Cerebellar nuclear complex (tissue), 1 donor: Measurements from ENCODE around the gene ZNF594.
"Not testable (repeated sequence)": the region's sequence is repeated elsewhere in the genome, so short reads cannot be mapped to it uniquely, and the experiment has no call there.

ENCODE experiments used
- DNase-seq, 2 experiments: peaks; one replicate each; lab custom pipeline; 2025; lab: John Stamatoyannopoulos, UW

ZNF594 gene

DNA sequence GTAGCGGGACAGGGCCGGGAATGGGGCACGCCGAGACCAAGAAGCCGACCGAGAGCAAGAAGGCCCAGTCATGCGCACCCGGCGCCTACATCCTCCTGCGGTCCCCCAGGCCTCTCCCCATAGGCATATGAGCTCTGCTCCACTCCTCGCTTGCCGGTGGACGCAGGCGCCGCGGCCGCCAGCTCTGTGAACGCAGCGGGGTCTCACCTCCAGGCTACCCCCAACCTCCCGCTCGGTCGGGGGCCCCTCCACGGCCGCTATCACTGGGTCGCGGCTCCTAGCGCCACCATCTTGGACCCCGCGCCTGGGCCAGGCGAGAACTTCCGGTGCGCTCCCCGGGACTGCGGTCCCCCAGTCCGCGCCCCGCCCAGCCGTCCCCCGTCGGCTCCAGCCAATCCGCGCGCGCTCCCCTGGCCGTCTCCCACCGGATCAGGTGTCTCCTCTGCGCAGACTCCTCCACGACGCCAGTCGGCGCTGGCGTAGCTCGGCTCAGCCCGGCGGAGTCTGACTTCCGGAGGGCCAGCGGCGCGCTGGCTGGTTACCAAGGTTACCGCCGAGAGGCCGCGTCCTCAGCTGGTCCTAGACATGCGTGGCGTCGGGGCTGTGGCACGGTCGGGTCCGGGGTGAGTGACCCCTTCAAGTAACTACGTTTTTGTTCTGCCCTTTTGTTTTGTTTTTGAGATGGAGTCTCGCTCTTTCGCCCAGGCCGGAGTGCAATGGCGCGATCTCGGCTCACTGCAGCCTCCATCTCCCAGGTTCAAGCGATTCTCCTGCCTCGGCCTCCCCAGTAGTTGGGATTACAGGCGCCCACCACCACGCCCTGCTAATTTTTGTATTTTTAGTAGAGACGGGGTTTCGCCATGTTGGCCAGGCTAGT is at the start of gene ZNF594:
Gene ZNF594 (minus strand): TSS at position 328 of the 877 bp plus-strand sequence. CDS start 7,612 bp downstream, outside the sequence.
- peak; percentile 26 to 81 for DNase-seq

- DNase-seq, result not testable (repeated sequence)
Observed at GRCh38 chr17:5239769-5240168, 48.1 kb upstream of the ZNF594 start.

- no peak for DNase-seq
Observed at GRCh38 chr17:5238333-5238732, 46.7 kb upstream of the ZNF594 start.

GRCh38 chr17:5237541-5238016 is 45.9 kb upstream of the ZNF594 start:
- no peak for DNase-seq

- no peak for DNase-seq
Observed at GRCh38 chr17:5236938-5237540, 45.4 kb upstream of the ZNF594 start.

GRCh38 chr17:5234645-5235576 is 43.2 kb upstream of the ZNF594 start, which contains the start of gene SCIMP:
TSS of gene SCIMP (minus strand) at chr17:5234860. CDS start at chr17:5234755, 105 bp downstream.
- no peak for DNase-seq

GRCh38 chr17:5233492-5233891 is 41.8 kb upstream of the ZNF594 start:
- DNase-seq, result not testable (repeated sequence)

- no peak for DNase-seq
Observed at GRCh38 chr17:5226940-5227878, 35.5 kb upstream of the ZNF594 start.

DNA sequence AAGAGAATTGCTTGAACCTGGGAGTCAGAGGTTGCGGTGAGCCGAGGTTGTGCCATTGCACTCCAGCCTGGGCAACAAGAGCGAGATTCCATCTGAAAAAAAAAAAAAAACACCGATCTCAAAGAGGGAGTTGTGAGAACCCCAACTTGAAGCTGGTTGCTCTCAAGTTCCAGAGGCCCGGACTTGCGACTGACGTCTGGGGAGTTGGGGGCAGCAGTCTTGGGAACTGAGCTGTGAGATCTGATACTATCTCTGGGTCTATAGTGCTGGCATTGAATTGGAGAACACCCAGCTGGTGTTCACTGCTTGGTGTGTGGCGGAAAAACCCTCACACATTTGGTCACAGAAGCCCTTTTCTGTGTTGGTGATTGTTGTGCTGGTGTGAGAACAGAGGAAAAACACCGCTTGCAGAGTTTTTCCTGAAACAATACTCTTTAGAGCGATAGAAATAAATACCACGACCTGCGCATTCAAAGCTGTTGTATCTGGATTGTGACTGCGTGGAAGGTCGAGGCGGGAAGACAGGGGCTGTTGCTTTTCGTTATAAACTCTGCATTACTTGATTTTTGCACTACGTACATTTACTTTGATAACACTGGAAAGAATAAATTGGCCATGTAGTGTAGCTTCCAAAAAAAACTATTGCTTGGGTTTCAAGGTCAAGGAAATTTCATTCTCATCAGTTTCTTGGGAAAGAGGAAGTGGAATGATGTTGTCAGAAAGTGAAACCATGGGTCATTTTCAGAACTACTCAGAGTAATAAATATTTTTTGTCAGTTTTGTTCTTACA is 34.2 kb upstream of the ZNF594 start:
- DNase-seq, result no peak

DNA sequence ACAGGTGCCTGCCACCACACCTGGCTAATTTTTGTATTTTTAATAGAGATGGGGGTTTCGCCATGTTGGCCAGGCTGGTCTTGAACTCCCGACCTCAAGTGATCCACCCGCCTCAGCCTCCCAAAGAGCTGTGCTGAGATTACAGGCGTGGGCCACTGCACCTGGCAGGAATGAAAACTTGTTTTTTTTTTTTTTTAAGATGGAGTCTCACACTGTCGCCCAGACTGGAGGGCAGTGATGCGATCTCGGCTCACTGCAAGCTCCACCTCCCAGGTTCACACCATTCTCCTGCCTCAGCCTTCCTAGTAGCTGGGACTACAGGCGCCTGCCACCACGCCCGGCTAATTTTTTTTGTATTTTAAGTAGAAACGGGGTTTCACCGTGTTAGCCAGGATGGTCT is 30.2 kb upstream of the ZNF594 start:
- not testable (repeated sequence) for DNase-seq

DNA sequence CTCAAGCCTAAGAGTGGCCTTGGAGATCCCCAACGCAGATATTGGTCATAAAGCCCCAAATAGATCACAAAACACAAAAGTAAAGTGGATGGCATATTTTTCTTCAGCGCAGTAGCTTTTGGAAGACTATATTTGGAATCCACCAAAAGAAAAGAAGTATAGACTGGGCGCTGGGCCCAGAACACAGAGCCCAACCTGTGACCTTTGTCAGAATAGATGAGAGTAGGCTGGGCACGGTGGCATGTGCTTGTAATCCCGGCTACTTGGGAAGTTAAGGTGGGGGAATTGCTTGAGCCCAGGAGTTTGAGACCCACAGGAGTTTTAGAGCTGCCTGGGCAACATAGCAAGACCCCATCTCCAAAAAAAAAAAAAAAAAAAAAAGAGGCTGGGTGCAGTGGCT is 28.4 kb upstream of the ZNF594 start:
- no peak for DNase-seq

DNA sequence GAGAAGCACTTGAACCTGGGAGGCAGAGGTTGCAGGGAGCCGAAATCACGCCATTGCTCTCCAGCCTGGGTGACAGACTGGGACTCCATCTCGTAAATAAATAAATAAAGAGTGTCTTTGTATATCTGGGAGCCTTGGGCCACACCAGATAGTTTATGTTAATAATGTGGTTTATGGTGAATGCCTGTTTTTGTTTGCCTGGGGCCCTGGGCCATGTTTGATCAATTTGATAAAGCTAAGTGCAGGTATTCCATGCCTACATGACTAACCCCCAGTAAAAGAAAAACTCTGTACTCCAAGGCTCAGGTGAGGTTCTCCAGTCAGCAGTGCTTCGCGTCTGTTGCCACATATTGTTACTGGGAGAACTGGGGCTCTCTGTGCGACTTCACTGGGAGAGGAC is 27.9 kb upstream of the ZNF594 start:
- DNase-seq, result no peak

DNA sequence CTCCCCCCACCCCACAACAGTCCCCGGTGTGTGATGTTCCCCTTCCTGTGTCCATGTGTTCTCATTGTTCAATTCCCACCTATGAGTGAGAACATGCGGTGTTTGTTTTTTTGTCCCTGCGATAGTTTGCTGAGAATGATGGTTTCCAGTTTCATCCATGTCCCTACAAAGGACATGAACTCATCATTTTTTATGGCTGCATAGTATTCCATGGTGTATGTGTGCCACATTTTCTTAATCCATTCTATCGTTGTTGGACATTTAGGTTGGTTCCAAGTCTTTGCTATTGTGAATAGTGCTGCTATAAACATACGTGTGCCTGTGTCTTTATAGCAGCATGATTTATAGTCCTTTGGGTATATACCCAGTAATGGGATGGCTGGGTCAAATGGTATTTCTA is 25.9 kb upstream of the ZNF594 start:
- DNase-seq, result not testable (repeated sequence)

- DNase-seq, result no peak
Observed at GRCh38 chr17:5211458-5211857, 19.8 kb upstream of the ZNF594 start.

DNA sequence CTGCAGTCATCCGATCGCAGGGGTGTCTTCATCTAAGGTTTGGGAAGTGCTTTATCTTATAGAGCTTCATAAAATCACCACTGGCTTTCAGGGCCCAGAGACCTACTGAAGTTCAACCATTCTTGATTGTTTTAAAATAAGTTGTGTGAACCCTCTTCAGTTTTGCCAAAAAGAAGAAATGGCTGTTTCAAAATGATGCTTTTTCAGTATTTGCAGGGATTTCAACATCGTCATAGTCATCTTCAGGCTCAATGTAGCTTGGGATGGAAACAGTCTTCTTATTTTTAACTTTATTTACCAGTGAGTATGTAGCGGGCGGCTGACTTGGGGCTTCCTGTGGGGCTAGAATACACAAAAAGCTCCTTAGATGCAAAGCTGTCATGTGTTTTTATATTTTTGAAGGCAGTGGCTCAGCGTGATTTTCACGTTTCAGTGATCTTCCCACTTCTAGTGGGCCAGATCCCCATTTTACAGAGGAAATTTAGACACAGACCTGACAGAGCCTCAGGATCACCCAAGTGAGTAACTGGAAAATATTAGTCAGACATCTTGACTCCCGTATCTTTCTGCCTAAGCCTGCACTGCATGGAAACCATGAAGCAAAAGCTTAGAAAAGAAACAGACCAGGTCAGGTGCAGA is 19.1 kb upstream of the ZNF594 start:
- no peak for DNase-seq

GRCh38 chr17:5210091-5210490 is 18.4 kb upstream of the ZNF594 start:
- DNase-seq, result no peak

GRCh38 chr17:5209396-5209795 is 17.7 kb upstream of the ZNF594 start:
- DNase-seq, result no peak

DNA sequence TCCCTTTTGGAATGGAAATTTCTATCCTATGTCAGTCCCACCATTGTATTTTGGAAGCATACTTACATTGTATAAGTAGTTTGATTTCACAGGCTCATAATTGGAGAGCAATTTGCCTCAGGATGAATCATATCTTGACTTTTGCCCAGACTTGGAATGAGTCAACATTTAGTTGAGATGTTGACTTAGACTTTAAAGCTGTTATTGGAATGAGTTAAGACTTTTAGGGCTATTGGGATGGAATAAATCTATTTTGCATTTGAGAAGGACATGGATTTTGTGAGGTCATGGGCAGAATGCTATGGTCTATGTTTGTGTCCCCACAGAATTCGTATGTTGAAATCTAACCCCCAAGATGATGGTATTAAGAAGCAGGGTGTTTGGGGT is 12.2 kb upstream of the ZNF594 start:
- DNase-seq, result no peak

DNA sequence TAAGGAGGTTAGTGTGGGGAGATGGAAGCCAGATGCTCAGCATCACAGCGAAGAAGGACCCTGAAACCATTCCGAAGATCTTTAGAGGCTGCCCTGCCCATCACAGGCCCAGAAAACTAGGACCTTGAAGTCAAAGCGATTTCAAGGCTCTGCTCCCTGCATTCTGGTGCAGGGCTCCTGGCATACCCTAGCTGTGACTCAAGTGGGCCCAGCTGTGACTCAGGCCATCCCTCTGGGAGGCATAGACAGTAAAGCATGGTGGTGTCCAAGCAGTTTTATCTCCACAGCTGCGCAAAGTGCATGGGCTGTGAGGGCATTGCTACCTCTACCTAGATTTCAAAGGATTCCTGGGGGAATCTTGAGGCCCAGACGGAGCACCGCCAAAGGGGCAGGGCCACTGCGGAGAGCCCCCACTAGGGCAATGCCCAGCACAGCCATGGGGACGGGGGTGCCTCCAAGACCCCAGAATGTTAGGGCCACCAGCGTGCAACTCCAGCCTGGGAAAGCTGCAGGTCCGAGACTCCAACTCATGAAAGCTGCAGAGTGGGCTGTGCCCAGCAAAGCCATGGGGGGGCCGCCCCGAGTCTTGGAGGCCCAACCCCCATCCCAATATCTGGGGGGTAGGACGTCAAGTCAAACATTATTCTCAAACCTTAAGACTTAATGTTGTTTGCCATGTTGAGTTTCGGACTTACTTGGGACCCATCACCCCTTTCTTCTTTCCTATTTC is 11.7 kb upstream of the ZNF594 start:
- no peak for DNase-seq
